ENCODE measurements around the gene NAALADL1.
A peak's percentile ranks its signal among the peaks of the same experiment; 100 is the strongest.

The NAALADL1 gene

GRCh38 chr11:65016705-65017104 lies 41.6 kb downstream of the NAALADL1 start:
- Histone ChIP-seq H2BK15ac (ENCODE audit: low read depth, poor library complexity, severe bottlenecking) (no peak overlapping the region), H3K9me3 (ENCODE audit: control insufficient read depth, low read length) (no peaks in the 10 kb centered on the region), H3K4me1 (ENCODE audit: control insufficient read depth, insufficient read depth, low read depth, low read length) (peaks cover 12% of the 10 kb centered on the region), H2BK5ac (ENCODE audit: low read depth, low read length, poor library complexity, severe bottlenecking) (no peak overlapping the region), H3K14ac (ENCODE audit: low read length in 2 of 2) (no peak overlapping the region), H3K4ac (ENCODE audit: low read depth in 1 of 2, low read length in 2 of 2) (no peak overlapping the region), H3K18ac (ENCODE audit: low read depth in 1 of 2, low read length in 2 of 2) (no peak overlapping the region), H3K9ac (ENCODE audit: low read length) (peak overlapping the region; percentile 36), H3K23ac (ENCODE audit: low read length in 2 of 2) (no peak overlapping the region), H2BK120ac (ENCODE audit: low read depth, low read length) (no peak overlapping the region), H2BK12ac (ENCODE audit: low read length in 2 of 2) (no peak overlapping the region), H3K4me3 (ENCODE audit: insufficient read depth in 1 of 2, low read depth in 1 of 2, low read length in 2 of 2) (no peak overlapping the region), H3K4me2 (ENCODE audit: low read length, poor library complexity, severe bottlenecking) (no peak overlapping the region), H4K8ac (ENCODE audit: low read length) (no peak overlapping the region), H4K91ac (ENCODE audit: low read length) (peak overlapping the region; percentile 64), H3K36me3 (ENCODE audit: control insufficient read depth in 1 of 2, insufficient read depth in 2 of 2, low read depth in 1 of 2, low read length in 2 of 2) (peaks cover 32 to 33% of the 10 kb centered on the region in 2 experiments), H3K27ac (ENCODE audit: low read length, poor library complexity, severe bottlenecking) (no peak overlapping the region), H3K79me1 (replicated peaks; ENCODE audit: low read length, poor library complexity, severe bottlenecking) (peaks cover 16% of the 10 kb centered on the region), H3K27me3 (ENCODE audit: control insufficient read depth in 1 of 2, insufficient read depth in 1 of 2, low read length in 2 of 2) (no peaks in the 10 kb centered on the region), H2AFZ (ENCODE audit: low read depth, low read length) (no peak overlapping the region), H2AK5ac (ENCODE audit: low read length, severe bottlenecking) (no peak overlapping the region)
- DNase-seq: no peak
- WGBS: 94% methylated on average over 4 of the region's 4 CpGs

GRCh38 chr11:65014726-65015227 lies 43.6 kb downstream of the NAALADL1 start:
- H3K14ac ChIP-seq (ENCODE audit: low read length in 2 of 2): peak overlapping the region in 1 of 2 experiments; percentile 35

GRCh38 chr11:65013888-65014725 lies 44.2 kb downstream of the NAALADL1 start, which contains the start of gene ARL2:
ARL2 (plus strand) TSS chr11:65014160; CDS start chr11:65014208, 48 bp downstream.
- H2BK12ac ChIP-seq (ENCODE audit: low read length in 2 of 2): peak within 1 kb of the TSS; percentile 28 to 75
- peak within 1 kb of the TSS; percentile 99 for H3K27ac ChIP-seq (ENCODE audit: low read length, poor library complexity, severe bottlenecking)
- peak within 1 kb of the TSS; percentile 94 to 98 for H3K18ac ChIP-seq (ENCODE audit: low read depth in 1 of 2, low read length in 2 of 2)
- H3K4ac ChIP-seq (ENCODE audit: low read depth in 1 of 2, low read length in 2 of 2): peak within 1 kb of the TSS; percentile 94 to 96
- peak within 1 kb of the TSS; percentile 78 for H2BK120ac ChIP-seq (ENCODE audit: low read depth, low read length)
- peak within 1 kb of the TSS; percentile 97 for H2AFZ ChIP-seq (ENCODE audit: low read depth, low read length)
- peak within 1 kb of the TSS in 1 of 2 experiments; percentile 81 for H3K23ac ChIP-seq (ENCODE audit: low read length in 2 of 2)
- H2BK15ac ChIP-seq (ENCODE audit: low read depth, poor library complexity, severe bottlenecking): peak within 1 kb of the TSS; percentile 80
- H3K9ac ChIP-seq (ENCODE audit: low read length): peak within 1 kb of the TSS; percentile 96
- H3K36me3 ChIP-seq (ENCODE audit: control insufficient read depth in 1 of 2, insufficient read depth in 2 of 2, low read depth in 1 of 2, low read length in 2 of 2): peaks cover 13 to 16% of the 10 kb centered on the region in 2 experiments
- peaks cover 15% of the 10 kb centered on the region for H3K79me1 ChIP-seq (replicated peaks; ENCODE audit: low read length, poor library complexity, severe bottlenecking)
- peak within 1 kb of the TSS; percentile 91 for H2BK5ac ChIP-seq (ENCODE audit: low read depth, low read length, poor library complexity, severe bottlenecking)
- H3K4me2 ChIP-seq (ENCODE audit: low read length, poor library complexity, severe bottlenecking): peak within 1 kb of the TSS; percentile 95
- H3K4me1 ChIP-seq (ENCODE audit: control insufficient read depth, insufficient read depth, low read depth, low read length): peaks cover 12% of the 10 kb centered on the region
- peak within 1 kb of the TSS in 1 of 2 experiments; percentile 95 for H3K14ac ChIP-seq (ENCODE audit: low read length in 2 of 2)
- H3K4me3 ChIP-seq (ENCODE audit: insufficient read depth in 1 of 2, low read depth in 1 of 2, low read length in 2 of 2): peak within 1 kb of the TSS; percentile 80 to 85
- no peaks in the 10 kb centered on the region for H3K9me3 ChIP-seq (ENCODE audit: control insufficient read depth, low read length)
- peak within 1 kb of the TSS; percentile 92 for H4K91ac ChIP-seq (ENCODE audit: low read length)
- WGBS: under 1% methylated on average over 96 of the region's 96 CpGs
- H3K27me3 ChIP-seq (ENCODE audit: control insufficient read depth in 1 of 2, insufficient read depth in 1 of 2, low read length in 2 of 2): no peaks in the 10 kb centered on the region
- peak; percentile 93 for DNase-seq
- no peak within 1 kb of the TSS for H2AK5ac ChIP-seq (ENCODE audit: low read length, severe bottlenecking)
- peak within 1 kb of the TSS; percentile 98 for H4K8ac ChIP-seq (ENCODE audit: low read length)

More at GRCh38 chr11:65014726-65015227, 43.6 kb downstream of the NAALADL1 start:
- H4K8ac ChIP-seq (ENCODE audit: low read length): no peak overlapping the region
- peak overlapping the region; percentile 51 for H2AFZ ChIP-seq (ENCODE audit: low read depth, low read length)
- H3K4me1 ChIP-seq (ENCODE audit: control insufficient read depth, insufficient read depth, low read depth, low read length): peaks cover 12% of the 10 kb centered on the region
- H3K79me1 ChIP-seq (replicated peaks; ENCODE audit: low read length, poor library complexity, severe bottlenecking): peaks cover 15% of the 10 kb centered on the region
- no peaks in the 10 kb centered on the region for H3K9me3 ChIP-seq (ENCODE audit: control insufficient read depth, low read length)
- no peak for DNase-seq
- no peak overlapping the region for H2BK5ac ChIP-seq (ENCODE audit: low read depth, low read length, poor library complexity, severe bottlenecking)
- H4K91ac ChIP-seq (ENCODE audit: low read length): no peak overlapping the region
- no peak overlapping the region for H2BK120ac ChIP-seq (ENCODE audit: low read depth, low read length)
- H3K4me3 ChIP-seq (ENCODE audit: insufficient read depth in 1 of 2, low read depth in 1 of 2, low read length in 2 of 2): peak overlapping the region; percentile 80 to 85
- H2BK15ac ChIP-seq (ENCODE audit: low read depth, poor library complexity, severe bottlenecking): no peak overlapping the region
- H3K18ac ChIP-seq (ENCODE audit: low read depth in 1 of 2, low read length in 2 of 2): peak overlapping the region in 1 of 2 experiments; percentile 72
- no peak overlapping the region for H2AK5ac ChIP-seq (ENCODE audit: low read length, severe bottlenecking)
- H3K36me3 ChIP-seq (ENCODE audit: control insufficient read depth in 1 of 2, insufficient read depth in 2 of 2, low read depth in 1 of 2, low read length in 2 of 2): peaks cover 16 to 18% of the 10 kb centered on the region in 2 experiments
- H3K4me2 ChIP-seq (ENCODE audit: low read length, poor library complexity, severe bottlenecking): peak overlapping the region; percentile 95
- H3K27me3 ChIP-seq (ENCODE audit: control insufficient read depth in 1 of 2, insufficient read depth in 1 of 2, low read length in 2 of 2): no peaks in the 10 kb centered on the region
- H3K27ac ChIP-seq (ENCODE audit: low read length, poor library complexity, severe bottlenecking): no peak overlapping the region
- WGBS: 60% methylated on average over 13 of the region's 23 CpGs
- H3K23ac ChIP-seq (ENCODE audit: low read length in 2 of 2): no peak overlapping the region
- peak overlapping the region in 1 of 2 experiments; percentile 60 for H3K4ac ChIP-seq (ENCODE audit: low read depth in 1 of 2, low read length in 2 of 2)
- H3K9ac ChIP-seq (ENCODE audit: low read length): peak overlapping the region; percentile 96
- peak overlapping the region in 1 of 2 experiments; percentile 11 for H2BK12ac ChIP-seq (ENCODE audit: low read length in 2 of 2)

All from mesenchymal stem cell (in vitro differentiated cells and primary cell).